OCI-LY7 (cell line): ENCODE data around the gene CCDC12.

ENCODE experiments used
- EZH2phosphoT487 ChIP-seq: fragments of 200-600 bp; sonication (generic); IDR thresholded peaks from 2 replicates; pipeline ENCODE4 v1.6.1; 2018; ENCODE audit warnings: low read depth, borderline replicate concordance, mild to moderate bottlenecking, mixed run types, antibody characterized with exemption, low read length, moderate library complexity, mixed read lengths
- TF ChIP-seq, protein P1 (sequence below): fragments of 200-600 bp; sonication (generic); conservative IDR thresholded peaks from 2 replicates; pipeline ENCODE4 v1.5.1; 2014; ENCODE audit warnings: mild to moderate bottlenecking, antibody characterized with exemption, low read length, moderate library complexity, mixed read lengths

DNA sequence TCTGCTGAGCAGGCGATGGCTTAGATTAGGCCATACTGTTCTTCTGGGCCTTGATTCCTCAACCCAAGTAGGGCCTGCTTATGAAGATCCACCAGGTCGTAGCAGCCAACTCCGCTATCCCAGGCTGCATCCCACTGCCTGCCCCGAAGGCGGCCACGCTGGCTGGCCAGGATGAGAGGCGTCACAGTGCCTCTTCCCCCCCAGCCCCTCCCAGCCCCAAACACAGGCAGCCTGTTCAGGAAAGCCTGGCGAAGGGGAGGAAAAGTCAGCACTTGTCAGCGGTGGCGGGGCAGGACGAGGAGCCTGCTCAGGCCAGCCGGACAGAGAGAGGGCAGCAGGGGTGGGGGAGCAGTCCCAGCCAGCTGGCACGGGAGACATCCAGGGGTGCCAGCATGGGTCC, 87.8 kb downstream of the CCDC12 start:
- TF ChIP-seq, protein P1, sequence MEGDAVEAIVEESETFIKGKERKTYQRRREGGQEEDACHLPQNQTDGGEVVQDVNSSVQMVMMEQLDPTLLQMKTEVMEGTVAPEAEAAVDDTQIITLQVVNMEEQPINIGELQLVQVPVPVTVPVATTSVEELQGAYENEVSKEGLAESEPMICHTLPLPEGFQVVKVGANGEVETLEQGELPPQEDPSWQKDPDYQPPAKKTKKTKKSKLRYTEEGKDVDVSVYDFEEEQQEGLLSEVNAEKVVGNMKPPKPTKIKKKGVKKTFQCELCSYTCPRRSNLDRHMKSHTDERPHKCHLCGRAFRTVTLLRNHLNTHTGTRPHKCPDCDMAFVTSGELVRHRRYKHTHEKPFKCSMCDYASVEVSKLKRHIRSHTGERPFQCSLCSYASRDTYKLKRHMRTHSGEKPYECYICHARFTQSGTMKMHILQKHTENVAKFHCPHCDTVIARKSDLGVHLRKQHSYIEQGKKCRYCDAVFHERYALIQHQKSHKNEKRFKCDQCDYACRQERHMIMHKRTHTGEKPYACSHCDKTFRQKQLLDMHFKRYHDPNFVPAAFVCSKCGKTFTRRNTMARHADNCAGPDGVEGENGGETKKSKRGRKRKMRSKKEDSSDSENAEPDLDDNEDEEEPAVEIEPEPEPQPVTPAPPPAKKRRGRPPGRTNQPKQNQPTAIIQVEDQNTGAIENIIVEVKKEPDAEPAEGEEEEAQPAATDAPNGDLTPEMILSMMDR = no peak
- TF ChIP-seq EZH2phosphoT487 = no peak
